ENCODE results near the gene DSCAM. TPM values are rescaled to one million over a fixed set of nuclear protein-coding genes. Genes with fewer than 3 reads are reported as not detected.

Gene DSCAM
- total RNA-seq, 4 donors from 2014 or later: 0.04 to 0.06 TPM; not detected in 2

DNA sequence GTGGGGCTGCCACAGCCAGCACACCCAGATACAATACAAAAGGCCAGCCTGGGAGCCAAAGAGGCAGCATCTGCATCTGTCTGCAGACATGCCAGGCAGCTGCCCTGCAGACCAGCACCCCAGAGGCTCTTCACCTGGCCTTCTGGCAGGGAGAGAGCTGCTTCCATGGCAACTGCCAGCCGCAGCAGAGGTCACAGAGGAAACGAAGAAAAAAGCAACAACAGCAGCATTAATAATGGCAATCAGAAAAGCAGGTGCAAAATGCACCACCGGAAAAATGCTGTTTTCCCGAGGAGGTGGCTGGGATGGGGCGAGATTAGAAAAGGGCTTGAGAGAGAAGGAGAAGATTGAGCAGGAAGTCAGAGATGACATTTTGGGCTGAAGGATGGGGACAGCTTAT lies 670.2 kb downstream of the DSCAM start:
- Histone ChIP-seq H3K4me3 (no peak overlapping the region), H3K36me3 (no peaks in the 10 kb centered on the region), H3K9me3 (peaks cover 0 to under 1% (median 0%) of the 10 kb centered on the region in 3 donors), H3K27me3 (no peaks in the 10 kb centered on the region), H3K27ac (no peak overlapping the region), H3K4me1 (no peaks in the 10 kb centered on the region)
- 26 to 28% methylated on average over 5 of the region's 5 CpGs for WGBS, 2 donors
- DNase-seq: no peak
- TF ChIP-seq, protein P1, sequence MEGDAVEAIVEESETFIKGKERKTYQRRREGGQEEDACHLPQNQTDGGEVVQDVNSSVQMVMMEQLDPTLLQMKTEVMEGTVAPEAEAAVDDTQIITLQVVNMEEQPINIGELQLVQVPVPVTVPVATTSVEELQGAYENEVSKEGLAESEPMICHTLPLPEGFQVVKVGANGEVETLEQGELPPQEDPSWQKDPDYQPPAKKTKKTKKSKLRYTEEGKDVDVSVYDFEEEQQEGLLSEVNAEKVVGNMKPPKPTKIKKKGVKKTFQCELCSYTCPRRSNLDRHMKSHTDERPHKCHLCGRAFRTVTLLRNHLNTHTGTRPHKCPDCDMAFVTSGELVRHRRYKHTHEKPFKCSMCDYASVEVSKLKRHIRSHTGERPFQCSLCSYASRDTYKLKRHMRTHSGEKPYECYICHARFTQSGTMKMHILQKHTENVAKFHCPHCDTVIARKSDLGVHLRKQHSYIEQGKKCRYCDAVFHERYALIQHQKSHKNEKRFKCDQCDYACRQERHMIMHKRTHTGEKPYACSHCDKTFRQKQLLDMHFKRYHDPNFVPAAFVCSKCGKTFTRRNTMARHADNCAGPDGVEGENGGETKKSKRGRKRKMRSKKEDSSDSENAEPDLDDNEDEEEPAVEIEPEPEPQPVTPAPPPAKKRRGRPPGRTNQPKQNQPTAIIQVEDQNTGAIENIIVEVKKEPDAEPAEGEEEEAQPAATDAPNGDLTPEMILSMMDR (IDR thresholded peaks at IDR 0.05): no peak
- no peak for TF ChIP-seq POLR2A (IDR thresholded peaks at IDR 0.05)
- intact Hi-C loops (cut with DNase I): no loop called here

DNA sequence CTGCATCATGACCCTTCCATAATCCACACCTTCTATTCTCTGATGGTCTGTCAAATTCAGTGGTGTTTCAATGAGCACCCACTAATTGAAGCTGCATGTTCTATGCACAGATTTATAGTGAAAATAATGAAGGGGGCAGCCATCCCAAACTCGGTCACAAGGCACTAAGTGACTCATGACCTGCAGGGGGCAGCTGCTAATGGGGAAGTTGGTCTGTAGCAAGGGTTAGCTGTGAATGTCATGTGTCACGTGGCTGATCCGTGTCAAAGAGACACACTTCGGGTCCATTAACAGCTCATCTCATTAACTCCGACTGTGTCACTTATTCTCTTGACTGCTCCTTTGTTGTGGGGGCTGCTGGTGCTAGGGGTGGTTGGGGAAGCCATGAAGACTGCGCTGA lies 673.1 kb downstream of the DSCAM start:
- H3K27me3 ChIP-seq: no peaks in the 10 kb centered on the region
- H3K27ac ChIP-seq: no peak overlapping the region
- H3K4me1 ChIP-seq: no peaks in the 10 kb centered on the region
- H3K36me3 ChIP-seq: no peaks in the 10 kb centered on the region
- H3K4me3 ChIP-seq: no peak overlapping the region
- intact Hi-C loops (cut with DNase I): no loop called here
- H3K9me3 ChIP-seq: no peaks in the 10 kb centered on the region
- no peak for DNase-seq
- TF ChIP-seq, protein P1 (IDR thresholded peaks at IDR 0.05): no peak
- TF ChIP-seq POLR2A (IDR thresholded peaks at IDR 0.05): no peak
- WGBS, 2 donors: 65 to 83% methylated on average over 3 to 6 of the region's 6 CpGs

DNA sequence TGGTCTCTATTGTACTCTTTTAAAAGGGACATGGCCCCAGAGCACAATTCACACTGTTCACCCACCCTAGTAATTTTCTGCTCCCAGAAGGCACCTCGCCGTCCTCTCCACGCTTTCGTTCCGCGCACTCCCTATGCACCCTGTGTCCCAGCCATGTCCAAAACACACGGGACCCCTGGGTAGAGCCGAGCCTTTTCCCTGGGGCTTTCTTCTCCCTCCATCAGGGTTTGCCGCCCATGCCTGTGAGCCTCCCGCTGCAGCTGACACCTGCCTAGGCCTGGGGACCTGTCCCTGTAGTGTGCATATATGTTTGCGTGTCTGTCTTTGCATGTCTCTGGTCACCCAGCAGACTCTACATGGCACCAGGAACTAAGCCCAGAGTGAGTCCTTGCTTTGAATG lies 677.0 kb downstream of the DSCAM start:
- Histone ChIP-seq H3K27ac (no peak overlapping the region), H3K4me1 (no peaks in the 10 kb centered on the region), H3K9me3 (no peaks in the 10 kb centered on the region), H3K36me3 (no peaks in the 10 kb centered on the region), H3K27me3 (no peaks in the 10 kb centered on the region), H3K4me3 (no peak overlapping the region)
- no peak for DNase-seq
- 90 to 93% methylated on average over 10 to 11 of the region's 11 CpGs for WGBS, 2 donors
- TF ChIP-seq, protein P1 (IDR thresholded peaks at IDR 0.05): no peak
- TF ChIP-seq POLR2A (IDR thresholded peaks at IDR 0.05): no peak
- intact Hi-C loops (cut with DNase I): no loop called here

DNA sequence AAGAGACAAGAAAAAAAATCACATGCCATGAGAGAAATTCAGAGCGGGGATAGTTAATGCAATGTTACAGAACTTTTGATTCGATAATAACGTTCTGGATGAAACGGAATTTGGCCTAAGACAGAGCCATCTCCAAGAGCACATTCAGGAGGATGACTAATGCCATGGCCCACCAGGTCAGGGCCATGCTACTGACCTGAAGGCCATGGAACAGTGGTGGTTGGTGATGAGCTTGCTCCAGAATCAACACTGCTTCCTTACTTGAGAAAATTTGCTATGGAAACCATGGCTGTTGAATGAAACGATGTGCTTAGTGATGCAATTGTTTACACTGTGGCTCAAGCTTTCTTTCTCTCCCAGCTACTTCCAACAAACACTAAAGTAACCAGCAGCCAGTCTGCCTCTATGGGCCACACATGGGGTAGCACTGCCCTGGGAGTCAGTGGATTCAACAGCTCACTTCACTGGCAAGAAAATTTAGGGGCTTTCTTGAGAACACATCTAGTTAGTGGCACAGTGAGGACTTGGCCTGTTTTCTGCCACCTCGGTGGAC lies 680.6 kb downstream of the DSCAM start:
- H3K4me1 ChIP-seq: no peaks in the 10 kb centered on the region
- intact Hi-C loops (cut with DNase I): no loop called here
- 76 to 77% methylated on average over 6 of the region's 6 CpGs for WGBS, 2 donors

DNA sequence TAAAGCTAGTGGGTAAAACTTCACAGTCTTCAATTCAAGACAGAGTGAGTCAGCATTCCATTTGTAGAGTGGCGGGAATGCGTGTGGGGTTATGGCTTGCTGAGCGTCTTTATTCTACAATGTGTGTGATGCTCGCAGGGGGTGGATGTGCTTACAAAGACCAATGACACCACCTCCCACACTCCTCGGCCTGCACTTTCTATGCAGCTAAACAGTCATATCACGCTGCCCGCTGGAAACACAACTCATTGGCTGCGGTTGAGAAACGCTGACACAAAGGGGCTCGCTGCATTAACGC lies 681.2 kb downstream of the DSCAM start:
- Histone ChIP-seq H3K27me3 (no peaks in the 10 kb centered on the region), H3K4me3 (no peak overlapping the region), H3K36me3 (no peaks in the 10 kb centered on the region), H3K4me1 (no peaks in the 10 kb centered on the region), H3K9me3 (no peaks in the 10 kb centered on the region), H3K27ac (no peak overlapping the region)
- 92% methylated on average over 5 to 11 of the region's 11 CpGs for WGBS, 2 donors
- DNase-seq: no peak
- TF ChIP-seq, protein P1 (IDR thresholded peaks at IDR 0.05): no peak
- no peak for TF ChIP-seq POLR2A (IDR thresholded peaks at IDR 0.05)
- intact Hi-C loops (cut with DNase I): no loop called here

More for the DNA sequence above, 680.6 kb downstream of the DSCAM start:
- TF ChIP-seq, protein P1 (IDR thresholded peaks at IDR 0.05): no peak
- TF ChIP-seq POLR2A (IDR thresholded peaks at IDR 0.05): no peak
- Histone ChIP-seq H3K9me3 (no peaks in the 10 kb centered on the region), H3K4me3 (no peak overlapping the region), H3K36me3 (no peaks in the 10 kb centered on the region), H3K27me3 (no peaks in the 10 kb centered on the region), H3K27ac (no peak overlapping the region)
- DNase-seq: no peak
